HFFc6 (cell line): ENCODE data around the gene USP26. TPM values are rescaled to one million over a fixed set of nuclear protein-coding genes. Genes with fewer than 3 reads are reported as not detected.
A peak's percentile ranks its signal among the peaks of the same experiment; 100 is the strongest.

Experiments
- DNase-seq: peaks from one replicate; pipeline ENCODE4 v3.0.0-alpha.2; 2018
- H3K27ac Mint-ChIP-seq: 2 replicates; pipeline ENCODE4 v1.8.0; 2020; ENCODE audit warnings: mild to moderate bottlenecking, mixed read lengths
- H3K27me3 Mint-ChIP-seq: 2 replicates; pipeline ENCODE4 v1.8.0; 2021; ENCODE audit warnings: mild to moderate bottlenecking, moderate library complexity, mixed read lengths; ENCODE audit not compliant: insufficient read depth
- H3K36me3 Mint-ChIP-seq: 2 replicates; pipeline ENCODE4 v1.8.0; 2021; ENCODE audit warnings: low read depth, mixed read lengths
- H3K4me1 Mint-ChIP-seq: 2 replicates; pipeline ENCODE4 v1.8.0; 2020; ENCODE audit warnings: low read depth, mixed read lengths
- H3K4me3 Mint-ChIP-seq: 2 replicates; pipeline ENCODE4 v1.8.0; 2020; ENCODE audit warnings: mild to moderate bottlenecking, moderate library complexity, mixed read lengths
- H3K9me3 Mint-ChIP-seq: 2 replicates; pipeline ENCODE4 v1.8.0; 2020; ENCODE audit warnings: mild to moderate bottlenecking, mixed read lengths
- total RNA-seq, 6 experiments: library from RNA; stranded (reverse); fragmentation: NEBNext Ultra II Directional; extraction: Animal tissue kit (Norgen Biotek cat#: 25700); gene quantifications; 2 replicates in 1 of 6; 3 replicates in 5 of 6; pipeline ENCODE4 v1.2.3, GENCODE V29; 2021
- TF ChIP-seq, protein P1 (sequence below): fragments of 200-600 bp; sonication (generic); IDR thresholded peaks from 2 replicates; pipeline ENCODE4 v1.5.0; 2021; ENCODE audit warnings: antibody characterized with exemption, mild to moderate bottlenecking

The USP26 gene
- total RNA-seq, 6 experiments from 2014 or later, result not detected

DNA sequence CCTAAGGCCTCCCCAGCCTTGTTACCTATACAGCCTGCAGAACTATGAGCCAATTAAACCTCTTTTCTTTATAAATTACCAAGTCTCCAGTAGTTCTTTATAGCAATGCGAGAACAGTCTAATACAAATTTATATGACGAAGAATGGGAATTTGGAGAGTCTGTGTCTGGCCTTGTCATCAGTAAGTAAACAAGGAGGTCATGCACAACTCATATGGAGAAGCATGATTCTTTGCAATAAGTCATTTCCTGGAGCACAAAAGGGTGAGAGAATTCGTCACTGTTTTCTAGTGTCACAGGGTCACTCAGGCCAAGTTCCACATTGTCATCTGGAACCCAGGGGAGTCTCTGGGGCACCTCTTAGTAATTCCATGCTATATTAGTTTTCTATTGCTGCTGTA lies 89.5 kb downstream of the USP26 start:
- no peak for DNase-seq
- Mint-ChIP-seq H3K27me3 (peaks cover 1% of the 10 kb centered on the region; the same call in 1 of the 2 replicates), H3K27ac (no peak overlapping the region), H3K9me3 (peaks cover 15% of the 10 kb centered on the region; the same call in 1 of the 2 replicates), H3K36me3 (no peaks in the 10 kb centered on the region), H3K4me1 (no peaks in the 10 kb centered on the region), H3K4me3 (no peak overlapping the region)
- TF ChIP-seq, protein P1, sequence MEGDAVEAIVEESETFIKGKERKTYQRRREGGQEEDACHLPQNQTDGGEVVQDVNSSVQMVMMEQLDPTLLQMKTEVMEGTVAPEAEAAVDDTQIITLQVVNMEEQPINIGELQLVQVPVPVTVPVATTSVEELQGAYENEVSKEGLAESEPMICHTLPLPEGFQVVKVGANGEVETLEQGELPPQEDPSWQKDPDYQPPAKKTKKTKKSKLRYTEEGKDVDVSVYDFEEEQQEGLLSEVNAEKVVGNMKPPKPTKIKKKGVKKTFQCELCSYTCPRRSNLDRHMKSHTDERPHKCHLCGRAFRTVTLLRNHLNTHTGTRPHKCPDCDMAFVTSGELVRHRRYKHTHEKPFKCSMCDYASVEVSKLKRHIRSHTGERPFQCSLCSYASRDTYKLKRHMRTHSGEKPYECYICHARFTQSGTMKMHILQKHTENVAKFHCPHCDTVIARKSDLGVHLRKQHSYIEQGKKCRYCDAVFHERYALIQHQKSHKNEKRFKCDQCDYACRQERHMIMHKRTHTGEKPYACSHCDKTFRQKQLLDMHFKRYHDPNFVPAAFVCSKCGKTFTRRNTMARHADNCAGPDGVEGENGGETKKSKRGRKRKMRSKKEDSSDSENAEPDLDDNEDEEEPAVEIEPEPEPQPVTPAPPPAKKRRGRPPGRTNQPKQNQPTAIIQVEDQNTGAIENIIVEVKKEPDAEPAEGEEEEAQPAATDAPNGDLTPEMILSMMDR, result no peak

GRCh38 chrX:133005616-133006015 lies 91.3 kb downstream of the USP26 start:
- H3K4me1 Mint-ChIP-seq, result no peaks in the 10 kb centered on the region
- DNase-seq, result no peak
- TF ChIP-seq, protein P1, result no peak

GRCh38 chrX:133005042-133005441 lies 91.9 kb downstream of the USP26 start:
- Mint-ChIP-seq H3K9me3 (peaks cover 15% of the 10 kb centered on the region; the same call in 1 of the 2 replicates), H3K27me3 (peaks cover 1% of the 10 kb centered on the region; the same call in 1 of the 2 replicates), H3K36me3 (no peaks in the 10 kb centered on the region), H3K4me3 (no peak overlapping the region), H3K4me1 (no peaks in the 10 kb centered on the region), H3K27ac (no peak overlapping the region)
- TF ChIP-seq, protein P1, result peak; percentile 51; the same call in 1 of the 2 replicates
- DNase-seq, result no peak

More at GRCh38 chrX:133005616-133006015, 91.3 kb downstream of the USP26 start:
- no peak overlapping the region for H3K27ac Mint-ChIP-seq
- H3K9me3 Mint-ChIP-seq, result peaks cover 15% of the 10 kb centered on the region; the same call in 1 of the 2 replicates
- H3K4me3 Mint-ChIP-seq, result no peak overlapping the region
- no peaks in the 10 kb centered on the region for H3K36me3 Mint-ChIP-seq
- peaks cover 1% of the 10 kb centered on the region; the same call in 1 of the 2 replicates for H3K27me3 Mint-ChIP-seq

- no peak for DNase-seq
- peaks cover 6% of the 10 kb centered on the region; the same call in 1 of the 2 replicates for H3K9me3 Mint-ChIP-seq
- H3K4me3 Mint-ChIP-seq, result no peak overlapping the region
- TF ChIP-seq, protein P1, result no peak
- H3K27me3 Mint-ChIP-seq, result no peaks in the 10 kb centered on the region
- no peaks in the 10 kb centered on the region for H3K36me3 Mint-ChIP-seq
- H3K4me1 Mint-ChIP-seq, result no peaks in the 10 kb centered on the region
- no peak overlapping the region for H3K27ac Mint-ChIP-seq
Observed at GRCh38 chrX:132999209-132999608, 97.7 kb downstream of the USP26 start.

GRCh38 chrX:132990835-132991234 lies 106.1 kb downstream of the USP26 start:
- Mint-ChIP-seq H3K36me3 (no peaks in the 10 kb centered on the region), H3K27me3 (peaks cover 1% of the 10 kb centered on the region; the same call in 1 of the 2 replicates), H3K4me3 (no peak overlapping the region), H3K9me3 (no peaks in the 10 kb centered on the region), H3K4me1 (no peaks in the 10 kb centered on the region), H3K27ac (no peak overlapping the region)
- DNase-seq, result no peak
- TF ChIP-seq, protein P1, result no peak
